Measurements from ENCODE around the gene FGF12. TPM values are rescaled to one million over a fixed set of nuclear protein-coding genes. Genes with fewer than 3 reads are reported as not detected.

Gene FGF12
- polyA plus RNA-seq, 1 of the 3 experiments (the other 2 are of a cell fraction), result 0.30 TPM

DNA sequence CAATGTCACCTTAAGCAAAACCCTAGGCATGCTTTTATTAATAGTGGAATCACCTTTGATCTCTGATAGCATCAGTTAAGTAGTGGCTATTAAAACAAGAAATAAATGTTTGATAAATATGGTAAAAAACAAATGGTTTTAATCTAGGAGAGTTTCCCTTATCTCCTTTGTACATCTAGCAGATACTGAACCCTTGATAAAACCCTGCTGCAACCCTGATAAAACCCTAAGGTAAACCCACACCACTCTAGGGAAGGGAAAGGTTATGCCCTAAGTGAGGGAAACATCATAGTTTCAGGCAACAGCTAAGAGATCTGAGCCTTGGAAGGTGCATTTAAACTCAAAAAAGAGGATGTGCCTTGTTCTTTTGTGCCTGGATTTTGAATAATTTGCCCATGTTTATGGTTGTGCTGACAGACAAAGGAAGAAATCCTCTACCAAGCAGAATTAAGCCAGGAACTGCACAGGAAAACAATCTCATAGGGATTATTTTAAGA is 309.7 kb downstream of the FGF12 start:
- Histone ChIP-seq H3K4me2 (no peak overlapping the region), H3K27ac (ENCODE audit: low read depth in 2 of 2, low read length in 1 of 2) (no peak overlapping the region), H3K9me2 (no peaks in the 10 kb centered on the region), H3K27me3 (ENCODE audit: insufficient read depth) (no peaks in the 10 kb centered on the region), H3K9me3 (no peaks in the 10 kb centered on the region; the same call in 1 of the 2 replicates), H3K79me2 (ENCODE audit: insufficient read depth) (no peaks in the 10 kb centered on the region), H3K9ac (no peak overlapping the region), H3K36me3 (replicated peaks in 1 of 2; ENCODE audit: control insufficient read depth in 1 of 2, insufficient read depth in 2 of 2, low read length in 1 of 2) (no peaks in the 10 kb centered on the region), H4K20me1 (ENCODE audit: insufficient read depth) (no peaks in the 10 kb centered on the region), H3K4me1 (ENCODE audit: control insufficient read depth in 1 of 2, insufficient read depth in 2 of 2, low read depth in 1 of 2, low read length in 1 of 2) (no peaks in the 10 kb centered on the region), H2AFZ (ENCODE audit: low read depth) (no peak overlapping the region), H3F3A (replicated peaks; ENCODE audit: insufficient read depth) (no peaks in the 10 kb centered on the region), H3K4me3 (ENCODE audit: low read depth in 2 of 2, low read length in 1 of 2) (no peak overlapping the region)
- DNase-seq, result no peak
- POLR2A ChIA-PET, result no interaction called here
- CTCF ChIA-PET, result no interaction called here
- no peak for TF ChIP-seq SIN3A (IDR thresholded peaks at IDR 0.05; ENCODE audit: borderline replicate concordance, low read depth, low read length)
- TF ChIP-seq USF2 (IDR thresholded peaks at IDR 0.05; ENCODE audit: borderline replicate concordance, low read depth, low read length), result no peak
- no peak for TF ChIP-seq CHD2 (IDR thresholded peaks at IDR 0.05; ENCODE audit: low read length, partially characterized antibody)
- no peak for TF ChIP-seq GATA2 (CRISPR knock-in tag; IDR thresholded peaks at IDR 0.05)
- TF ChIP-seq NRF1 (IDR thresholded peaks at IDR 0.05; ENCODE audit: low read depth, low read length), result no peak
- TF ChIP-seq JUND (IDR thresholded peaks at IDR 0.05), result no peak
- no peak for TF ChIP-seq RXRA (IDR thresholded peaks at IDR 0.05; ENCODE audit: borderline replicate concordance, low read depth)
- TF ChIP-seq FOXM1 (IDR thresholded peaks at IDR 0.05; ENCODE audit: low read depth), result no peak
- TF ChIP-seq EZH2phosphoT487 (IDR thresholded peaks at IDR 0.05; ENCODE audit: borderline replicate concordance, low read depth), result no peak
- no peak for TF ChIP-seq RCOR1 (IDR thresholded peaks at IDR 0.05; ENCODE audit: low read length)
- no peak for TF ChIP-seq ELF1 (IDR thresholded peaks at IDR 0.05)
- no peak for TF ChIP-seq FOXJ3 (CRISPR knock-in tag; IDR thresholded peaks at IDR 0.05)
- no peak for TF ChIP-seq POLR2AphosphoS5 (IDR thresholded peaks at IDR 0.05; ENCODE audit: low read depth, low read length)

DNA sequence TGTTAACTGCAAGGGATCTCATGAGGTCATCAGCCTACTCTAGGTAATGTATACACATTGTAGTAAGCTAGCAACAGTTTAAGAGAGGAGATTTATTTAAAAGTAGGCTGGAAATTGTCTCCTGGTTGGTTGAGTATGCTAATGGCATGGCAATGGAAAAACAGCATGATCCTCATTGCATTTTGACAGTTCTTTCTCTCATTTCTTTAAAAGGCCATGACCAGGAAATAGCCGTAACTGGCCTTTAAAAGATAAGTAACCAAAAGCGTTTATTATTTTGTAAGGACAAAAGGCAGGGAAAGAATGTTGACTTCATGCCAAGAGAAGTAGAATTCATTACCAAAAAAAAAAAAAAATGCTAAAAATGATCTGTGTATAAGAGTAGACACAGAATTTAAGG is 310.3 kb downstream of the FGF12 start:
- H3K4me1 ChIP-seq (ENCODE audit: control insufficient read depth in 1 of 2, insufficient read depth in 2 of 2, low read depth in 1 of 2, low read length in 1 of 2), result no peaks in the 10 kb centered on the region
- DNase-seq, result no peak
- H3K4me2 ChIP-seq, result no peak overlapping the region
- H2AFZ ChIP-seq (ENCODE audit: low read depth), result no peak overlapping the region
- no peaks in the 10 kb centered on the region for H4K20me1 ChIP-seq (ENCODE audit: insufficient read depth)
- H3F3A ChIP-seq (replicated peaks; ENCODE audit: insufficient read depth), result no peaks in the 10 kb centered on the region
- no peak overlapping the region for H3K9ac ChIP-seq
- H3K9me2 ChIP-seq, result no peaks in the 10 kb centered on the region
- 19% methylated on average over 2 of the region's 2 CpGs for WGBS (ENCODE audit: low lambda C conversion rate)
- H3K9me3 ChIP-seq, result no peaks in the 10 kb centered on the region; the same call in 1 of the 2 replicates
- ChIA-PET CTCF (interaction anchor here (1.3 kb wide), 1 partner anchor 27 kb away, joined by 5 read pairs; no protein-coding TSS in a partner anchor), POLR2A (no interaction called here)
- H3K4me3 ChIP-seq (ENCODE audit: low read depth in 2 of 2, low read length in 1 of 2), result no peak overlapping the region
- no peaks in the 10 kb centered on the region for H3K36me3 ChIP-seq (replicated peaks in 1 of 2; ENCODE audit: control insufficient read depth in 1 of 2, insufficient read depth in 2 of 2, low read length in 1 of 2)
- H3K27ac ChIP-seq (ENCODE audit: low read depth in 2 of 2, low read length in 1 of 2), result no peak overlapping the region
- TF ChIP-seq FOXJ3 (CRISPR knock-in tag; IDR thresholded peaks at IDR 0.05) (no peak), RXRA (IDR thresholded peaks at IDR 0.05; ENCODE audit: borderline replicate concordance, low read depth) (no peak), PBX3 (IDR thresholded peaks at IDR 0.05) (no peak), NRF1 (IDR thresholded peaks at IDR 0.05; ENCODE audit: low read depth, low read length) (no peak), GATA2 (CRISPR knock-in tag; IDR thresholded peaks at IDR 0.05) (no peak), CTCF (IDR thresholded peaks at IDR 0.05) (no peak), USF2 (IDR thresholded peaks at IDR 0.05; ENCODE audit: borderline replicate concordance, low read depth, low read length) (no peak), SMC3 (IDR thresholded peaks at IDR 0.05; ENCODE audit: low read depth, low read length) (no peak)
- H3K27me3 ChIP-seq (ENCODE audit: insufficient read depth), result no peaks in the 10 kb centered on the region; the same call in 1 of the 2 replicates
- no peaks in the 10 kb centered on the region for H3K79me2 ChIP-seq (ENCODE audit: insufficient read depth)
